B cell (primary cell): ENCODE measurements around the gene P2RX7. TPM values are rescaled to one million over a fixed set of nuclear protein-coding genes. Genes with fewer than 3 reads are reported as not detected.
"Not testable (repeated sequence)": the region's sequence is repeated elsewhere in the genome, so short reads cannot be mapped to it uniquely, and the experiment has no call there.

Experiments used
- ATAC-seq: fragments of 200-7000 bp; cut with Tn5 transposase; one replicate; pipeline ENCODE4 v1.10.0; 2021; ENCODE audit warnings: low read depth, mild to moderate bottlenecking, moderate number of reproducible peaks, moderate library complexity
- CTCF ChIA-PET: fragments of 350-600 bp; sonication (Branson Sonifier 250); formaldehyde crosslinking; loops from one replicate; lab custom pipeline; 2021; ENCODE audit warnings: antibody characterized with exemption, inconsistent platforms; lab: Charles Lee
- POLR2A ChIA-PET: fragments of 350-600 bp; sonication (Branson Sonifier 250); formaldehyde crosslinking; loops from one replicate; lab custom pipeline; 2021; ENCODE audit warnings: antibody characterized with exemption; lab: Charles Lee
- DNase-seq: peaks from one replicate; pipeline ENCODE4 v3.0.0; 2013
- H2AFZ ChIP-seq: 2 replicates; pipeline ENCODE4 v1.6.1; 2012; ENCODE audit warnings: mild to moderate bottlenecking, low read depth, low read length; ENCODE audit not compliant: insufficient read depth, poor library complexity, severe bottlenecking
- H3K27ac ChIP-seq, 2 donors: 1 replicate in 1 of 2; 2 replicates in 1 of 2; pipeline ENCODE4 v1.5.1; 2012 to 2013; ENCODE audit warnings: low read length in 2 of 2, mild to moderate bottlenecking in 2 of 2, moderate library complexity in 1 of 2
- H3K27me3 ChIP-seq, 4 experiments: fragments of 200-600 bp in 1 of 4; sonication (generic) in 1 of 4; replicated peaks in 1 of 4; 1 replicate in 2 of 4; 2 replicates in 2 of 4; pipeline versions ENCODE4 v1.6.1 to v1.7.0; 2013 to 2016; ENCODE audit warnings: low read length in 3 of 4, mild to moderate bottlenecking in 2 of 4, mixed read lengths in 1 of 4, moderate library complexity in 1 of 4; ENCODE audit not compliant: insufficient read depth in 4 of 4, control insufficient read depth in 3 of 4; ENCODE audit errors: control extremely low read depth in 1 of 4
- H3K36me3 ChIP-seq, 2 experiments: replicated peaks in 1 of 2; 1 replicate in 1 of 2; 2 replicates in 1 of 2; pipeline versions ENCODE4 v1.6.1 to v1.7.1; 2013; ENCODE audit warnings: low read length in 1 of 2; ENCODE audit not compliant: insufficient read depth in 2 of 2, control insufficient read depth in 1 of 2; ENCODE audit errors: control extremely low read depth in 1 of 2, extremely low read depth in 1 of 2
- H3K4me1 ChIP-seq, 2 donors: fragments of 200-600 bp in 1 of 2; sonication (generic) in 1 of 2; 1 replicate in 1 of 2; 2 replicates in 1 of 2; pipeline versions ENCODE4 v1.5.1 to v1.6.1; 2013 to 2017; ENCODE audit warnings: low read length in 2 of 2; ENCODE audit not compliant: control insufficient read depth in 2 of 2, insufficient read depth in 2 of 2
- H3K4me2 ChIP-seq: replicated peaks from 2 replicates; pipeline ENCODE3; 2012; ENCODE audit warnings: mild to moderate bottlenecking, low read depth, low read length; ENCODE audit not compliant: poor library complexity, severe bottlenecking
- H3K4me3 ChIP-seq, 5 experiments: fragments of 200-600 bp in 1 of 5; sonication (generic) in 1 of 5; 1 replicate in 3 of 5; 2 replicates in 2 of 5; pipeline versions ENCODE4 v1.5.1 to v1.7.0; 2011 to 2016; ENCODE audit warnings: low read length in 4 of 5, mild to moderate bottlenecking in 4 of 5, low read depth in 2 of 5, control low read depth in 1 of 5, moderate library complexity in 1 of 5; ENCODE audit not compliant: insufficient read depth in 1 of 5; ENCODE audit errors: control extremely low read depth in 1 of 5, extremely low read depth in 1 of 5
- H3K79me2 ChIP-seq: fragments of 200-600 bp; sonication (generic); one replicate; pipeline ENCODE4 v1.6.0; 2016; ENCODE audit warnings: low read length; ENCODE audit not compliant: control insufficient read depth, insufficient read depth
- H3K9ac ChIP-seq: fragments of 200-600 bp; sonication (generic); 2 replicates; pipeline ENCODE4 v1.6.1; 2017; ENCODE audit warnings: mild to moderate bottlenecking, low read length, moderate library complexity
- H3K9me3 ChIP-seq, 3 donors: one replicate each; pipeline versions ENCODE4 v1.6.1 to v1.7.1; 2013; ENCODE audit warnings: low read length in 2 of 3; ENCODE audit not compliant: control insufficient read depth in 2 of 3, insufficient read depth in 1 of 3; ENCODE audit errors: control extremely low read depth in 1 of 3
- H4K20me1 ChIP-seq: 2 replicates; pipeline ENCODE4 v1.6.0; 2012; ENCODE audit warnings: mild to moderate bottlenecking, low read length; ENCODE audit not compliant: insufficient read depth, control insufficient read depth, poor library complexity, severe bottlenecking
- H3K27ac Mint-ChIP-seq: one replicate; pipeline ENCODE4 v1.8.0; 2021; ENCODE audit warnings: mixed read lengths
- H3K27me3 Mint-ChIP-seq: one replicate; pipeline ENCODE4 v1.8.0; 2021; ENCODE audit warnings: mixed read lengths
- H3K4me1 Mint-ChIP-seq: one replicate; pipeline ENCODE4 v1.8.0; 2021; ENCODE audit warnings: mixed read lengths
- H3K4me3 Mint-ChIP-seq: one replicate; pipeline ENCODE4 v1.8.0; 2021; ENCODE audit warnings: mixed read lengths
- H3K9me3 Mint-ChIP-seq: one replicate; pipeline ENCODE4 v1.8.0; 2022; ENCODE audit warnings: mixed read lengths; ENCODE audit not compliant: insufficient read depth
- CTCF ChIP-seq: fragments of 200-600 bp; IDR thresholded peaks from one replicate; pipeline ENCODE4 v1.8.0; 2022; ENCODE audit warnings: antibody characterized with exemption, mild to moderate bottlenecking
- EZH2 ChIP-seq: IDR thresholded peaks from 2 replicates; pipeline ENCODE4 v1.6.1; 2012; ENCODE audit warnings: borderline replicate concordance, low read depth, mild to moderate bottlenecking, moderate library complexity, low read length; ENCODE audit not compliant: insufficient read depth, poor library complexity, severe bottlenecking
- WGBS: methylation state at CpG from one replicate; pipeline ENCODE4 v1.1.5; 2013; ENCODE audit warnings: missing lambda C conversion rate; ENCODE audit not compliant: insufficient coverage; 5-methylcytosine and 5-hydroxymethylcytosine counted together
- intact Hi-C: fragments of 100-400 bp; cut with micrococcal nuclease; formaldehyde crosslinking; loops from one replicate; pipeline ENCODE4 v1.10.0; 2022
- polyA plus RNA-seq: library from polyadenylated mRNA; depleted of rRNA; stranded (reverse); fragments of >200 nt; gene quantifications from 2 replicates; pipeline ENCODE4 v1.2.3, GENCODE V29; 2012
- total RNA-seq, 2 donors: library from RNA; stranded (reverse); fragments of 120-200 nt in 1 of 2; gene quantifications; 1 replicate in 1 of 2; 2 replicates in 1 of 2; pipeline versions ENCODE4 v1.2.3 to v1.2.4, GENCODE V29; 2013 to 2022

P2RX7 gene
- total and polyA plus RNA-seq, 2 donors (not counting 1 experiment from before 2014, with no cell fraction given): 5.3 to 6.3 TPM

GRCh38 chr12:121158085-121158484, 25.4 kb downstream of the P2RX7 start:
- Histone ChIP-seq H3K4me2 (no peak overlapping the region), H4K20me1 (no peaks in the 10 kb centered on the region), H3K79me2 (no peaks in the 10 kb centered on the region), H3K9me3 (peaks cover 0 to 4% (median 0%) of the 10 kb centered on the region in 3 donors), H3K27ac (no peak overlapping the region), H3K9ac (no peak overlapping the region), H3K27me3 (no peaks in the 10 kb centered on the region), H3K4me1 (peaks cover 6 to 8% of the 10 kb centered on the region in 2 donors), H2AFZ (no peak overlapping the region), H3K4me3 (no peak overlapping the region), H3K36me3 (peaks cover 0 to 3% of the 10 kb centered on the region in 2 experiments)
- no peaks in the 10 kb centered on the region for H3K27me3 Mint-ChIP-seq
- 90% methylated on average over 3 of the region's 3 CpGs for WGBS
- CTCF ChIA-PET: no interaction called here
- peaks cover 12% of the 10 kb centered on the region for H3K4me1 Mint-ChIP-seq
- ATAC-seq (no peak), DNase-seq (no peak)
- intact Hi-C loops: no loop called here
- H3K4me3 Mint-ChIP-seq: no peak overlapping the region
- TF ChIP-seq CTCF (no peak), EZH2 (no peak)
- no peak overlapping the region for H3K27ac Mint-ChIP-seq
- POLR2A ChIA-PET: interaction anchor here (0.6 kb wide), 1 partner anchor 955 kb away, joined by 3 read pairs; no protein-coding TSS in a partner anchor
- H3K9me3 Mint-ChIP-seq: no peaks in the 10 kb centered on the region

GRCh38 chr12:121158728-121159351, 26.2 kb downstream of the P2RX7 start:
- H3K9ac ChIP-seq, H3K27me3 ChIP-seq, H3K27me3 Mint-ChIP-seq, H3K4me2 ChIP-seq, H3K4me1 ChIP-seq, H3K79me2 ChIP-seq, intact Hi-C loops, H3K4me3 Mint-ChIP-seq, H3K36me3 ChIP-seq, H3K4me3 ChIP-seq, POLR2A ChIA-PET, H2AFZ ChIP-seq, ATAC-seq, H4K20me1 ChIP-seq, H3K27ac Mint-ChIP-seq, H3K9me3 Mint-ChIP-seq, H3K9me3 ChIP-seq, H3K27ac ChIP-seq, DNase-seq: not testable (repeated sequence)
- CTCF ChIA-PET: interaction anchor here (0.6 to 0.7 kb wide), 2 partner anchors 621 to 802 kb away, joined by 3 read pairs; no protein-coding TSS in a partner anchor
- peaks cover 12% of the 10 kb centered on the region for H3K4me1 Mint-ChIP-seq
- WGBS: 50% methylated on average over 1 of the region's 5 CpGs
